HG03460 (cell line): ENCODE results near the gene YIF1A.
"Not testable (repeated sequence)": the region's sequence is repeated elsewhere in the genome, so short reads cannot be mapped to it uniquely, and the experiment has no call there.

ENCODE experiments used
- ATAC-seq: cut with Tn5 transposase; IDR thresholded peaks from one replicate; pipeline ENCODE4 v1.9.1; 2021; ENCODE audit not compliant: unreplicated experiment

Gene YIF1A

DNA sequence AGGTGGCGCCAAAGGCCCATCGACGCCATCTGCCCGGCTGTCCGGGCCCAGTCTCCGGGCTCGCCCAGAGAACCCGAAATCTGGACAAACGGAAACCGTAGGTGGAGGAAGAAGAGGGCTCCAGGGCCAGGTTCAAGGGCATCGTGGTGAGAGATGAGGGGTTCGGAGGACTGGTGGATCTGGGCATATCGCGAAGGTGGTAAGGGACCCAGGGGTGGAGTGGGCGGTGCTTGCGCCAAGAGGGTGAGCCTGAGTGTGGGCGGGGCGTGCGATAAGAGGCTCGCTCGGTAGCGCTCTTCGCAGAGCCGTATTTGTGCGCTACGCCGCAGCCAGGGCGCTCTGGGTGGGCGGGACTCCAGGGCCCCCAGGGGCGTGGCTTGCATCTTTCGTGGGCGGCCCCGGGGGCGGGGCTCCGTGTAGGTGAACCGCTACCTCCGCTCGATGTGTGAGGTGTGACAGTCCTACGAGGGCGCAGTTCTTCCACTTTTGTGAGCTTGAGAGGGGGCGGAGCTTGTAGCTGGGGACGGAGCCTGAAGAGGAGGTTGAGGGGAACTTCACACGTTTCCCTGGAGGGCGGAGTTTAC is 23.1 kb upstream of the YIF1A start:
- ATAC-seq = peak; percentile 58

DNA sequence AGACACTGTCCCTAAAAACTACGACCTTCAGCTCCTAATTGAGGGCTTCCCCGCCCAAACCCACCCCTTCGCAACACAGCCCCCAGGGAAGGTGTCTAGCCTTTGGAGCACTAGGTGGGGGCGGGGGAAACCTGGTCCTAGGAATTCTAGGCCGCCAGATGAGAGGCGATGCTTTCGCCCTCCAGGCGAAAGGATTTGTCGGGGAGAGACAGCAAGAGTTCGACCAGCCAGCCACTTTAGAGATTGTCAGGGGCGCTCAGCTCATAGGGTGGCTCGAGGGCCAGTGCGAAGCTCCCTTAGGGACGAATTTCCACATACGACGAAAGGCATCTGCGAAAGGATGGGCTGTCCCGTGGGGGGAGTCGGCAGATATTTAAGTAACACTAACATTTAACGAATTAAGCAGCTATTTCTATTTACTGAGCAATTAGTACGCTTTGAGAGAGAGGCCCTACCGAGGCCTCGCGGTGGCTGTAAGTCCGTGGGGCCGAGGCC is 22.6 kb upstream of the YIF1A start:
- no peak for ATAC-seq

DNA sequence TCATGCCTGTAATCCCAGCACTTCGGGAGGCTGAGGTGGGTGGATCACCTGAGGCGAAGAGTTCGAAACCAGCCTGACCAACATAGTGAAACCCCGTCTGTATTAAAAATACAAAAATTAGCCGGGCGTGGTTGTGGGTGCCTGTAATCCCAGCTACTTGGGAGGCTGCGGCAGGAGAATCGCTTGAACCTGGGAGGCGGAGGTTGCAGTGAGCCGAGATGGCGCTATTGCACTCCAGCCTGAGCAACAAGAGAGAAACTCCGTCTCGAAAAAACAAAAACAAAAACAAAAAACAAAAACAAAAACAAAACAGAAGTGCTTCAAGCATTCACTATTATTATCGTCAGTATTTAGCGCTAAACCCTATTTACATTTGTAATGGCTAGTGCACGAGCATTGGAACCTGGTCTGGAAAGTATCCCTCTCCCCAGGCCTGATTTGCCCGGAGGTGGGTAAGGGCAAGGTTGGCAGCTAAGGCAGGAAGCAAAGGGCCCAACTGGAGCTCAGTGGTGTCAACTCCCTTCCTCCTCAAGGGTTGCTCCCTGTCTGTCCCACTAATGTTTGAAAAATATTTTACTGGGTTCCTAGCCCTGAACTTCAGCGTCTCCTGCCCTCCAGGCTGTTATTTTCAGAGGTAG is 22.0 kb upstream of the YIF1A start:
- ATAC-seq = not testable (repeated sequence)

DNA sequence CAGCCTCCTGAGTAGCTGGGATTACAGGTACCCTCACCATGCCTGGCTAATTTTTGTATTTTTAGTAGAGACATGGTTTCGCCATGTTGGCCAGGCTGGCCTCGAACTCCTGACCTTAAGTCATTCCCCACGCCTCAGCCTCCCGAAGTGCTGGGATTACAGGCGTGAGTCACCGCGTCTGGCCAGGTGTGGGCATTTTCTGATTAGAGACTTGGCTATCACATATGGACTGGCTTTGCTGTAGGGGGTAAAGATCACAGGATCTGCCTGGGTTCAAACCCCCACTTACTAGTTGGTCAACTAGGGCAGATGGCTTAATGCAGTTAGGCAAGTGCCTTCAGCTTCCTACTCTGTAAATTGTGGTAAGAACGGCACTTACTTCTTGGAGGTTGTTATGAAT is 21.4 kb upstream of the YIF1A start:
- ATAC-seq = no peak

DNA sequence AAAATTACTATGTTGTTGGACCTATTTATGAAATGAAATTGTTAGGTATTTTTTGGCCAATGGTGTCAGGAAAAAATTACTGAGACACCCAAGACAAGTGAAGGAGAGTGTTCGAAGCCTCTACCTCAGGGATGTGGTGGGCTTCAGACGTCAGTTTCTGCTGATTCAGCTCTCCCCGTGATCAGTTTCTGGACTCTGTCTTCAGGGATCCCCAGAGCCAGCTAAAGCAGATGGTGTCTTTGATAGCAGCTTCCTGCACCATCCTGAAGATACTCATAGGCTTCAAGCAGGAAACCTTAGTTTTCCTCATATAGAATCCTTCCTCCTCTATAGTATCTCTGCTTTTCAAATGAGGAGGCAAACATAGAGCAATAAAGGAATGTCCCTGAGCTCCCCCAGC is 20.5 kb upstream of the YIF1A start:
- ATAC-seq = no peak

DNA sequence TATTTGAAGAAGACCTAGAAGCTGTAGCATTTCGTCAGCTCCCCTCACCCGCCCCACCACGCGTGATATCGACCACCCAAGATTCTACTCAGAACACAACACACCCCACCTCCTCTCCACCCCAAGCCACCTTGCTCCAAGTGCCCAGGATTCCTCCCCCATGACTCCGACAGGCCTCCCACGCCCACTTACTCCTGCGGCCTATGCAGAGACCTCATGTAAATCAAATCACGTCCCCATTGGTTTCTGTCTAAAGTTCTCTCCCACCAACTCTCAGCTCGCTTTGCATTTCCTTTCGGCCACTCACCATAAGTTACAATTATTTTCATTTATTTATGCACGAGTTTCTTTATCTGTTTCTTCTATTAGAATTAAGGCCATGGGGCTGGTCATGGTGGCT is 13.7 kb upstream of the YIF1A start:
- ATAC-seq = no peak

DNA sequence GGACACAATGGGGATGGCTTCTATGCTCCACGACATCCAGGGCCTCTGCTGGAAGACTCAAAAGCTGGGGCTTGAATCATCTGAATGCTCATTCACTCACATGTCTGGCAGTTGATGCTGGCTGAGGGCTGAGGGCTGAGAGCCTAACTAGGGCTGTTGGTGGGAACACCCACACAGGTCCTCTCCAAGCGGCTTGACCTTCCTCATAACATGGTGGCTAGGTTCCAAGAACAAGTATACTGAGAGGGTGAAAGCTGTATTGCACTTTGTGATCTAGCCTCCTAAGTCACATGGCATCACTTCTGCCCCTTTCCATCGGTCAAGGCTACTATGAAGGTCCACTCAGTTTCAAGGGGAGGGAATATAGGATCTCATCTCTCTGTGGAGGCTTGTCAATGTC is 10.2 kb upstream of the YIF1A start:
- no peak for ATAC-seq

DNA sequence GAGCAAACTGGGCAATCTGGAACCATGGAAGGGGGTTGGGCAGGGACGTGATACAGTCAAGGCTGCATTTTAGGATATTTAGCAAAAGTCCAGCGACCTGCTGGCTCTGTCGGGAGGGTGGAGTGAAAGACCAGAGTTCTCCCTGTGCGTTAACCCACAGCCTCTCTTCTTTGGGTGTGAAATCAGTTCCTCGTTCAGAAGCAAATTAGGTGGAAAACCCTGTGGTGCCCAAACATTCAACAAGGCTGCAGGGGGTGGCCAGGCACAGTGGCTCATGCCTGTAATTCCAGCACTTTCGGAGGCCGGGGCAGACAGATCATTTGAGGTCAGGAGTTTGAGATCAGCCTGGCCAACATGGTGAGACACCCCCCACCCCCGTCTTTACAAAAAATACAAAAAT is 8.7 kb upstream of the YIF1A start:
- no peak for ATAC-seq

DNA sequence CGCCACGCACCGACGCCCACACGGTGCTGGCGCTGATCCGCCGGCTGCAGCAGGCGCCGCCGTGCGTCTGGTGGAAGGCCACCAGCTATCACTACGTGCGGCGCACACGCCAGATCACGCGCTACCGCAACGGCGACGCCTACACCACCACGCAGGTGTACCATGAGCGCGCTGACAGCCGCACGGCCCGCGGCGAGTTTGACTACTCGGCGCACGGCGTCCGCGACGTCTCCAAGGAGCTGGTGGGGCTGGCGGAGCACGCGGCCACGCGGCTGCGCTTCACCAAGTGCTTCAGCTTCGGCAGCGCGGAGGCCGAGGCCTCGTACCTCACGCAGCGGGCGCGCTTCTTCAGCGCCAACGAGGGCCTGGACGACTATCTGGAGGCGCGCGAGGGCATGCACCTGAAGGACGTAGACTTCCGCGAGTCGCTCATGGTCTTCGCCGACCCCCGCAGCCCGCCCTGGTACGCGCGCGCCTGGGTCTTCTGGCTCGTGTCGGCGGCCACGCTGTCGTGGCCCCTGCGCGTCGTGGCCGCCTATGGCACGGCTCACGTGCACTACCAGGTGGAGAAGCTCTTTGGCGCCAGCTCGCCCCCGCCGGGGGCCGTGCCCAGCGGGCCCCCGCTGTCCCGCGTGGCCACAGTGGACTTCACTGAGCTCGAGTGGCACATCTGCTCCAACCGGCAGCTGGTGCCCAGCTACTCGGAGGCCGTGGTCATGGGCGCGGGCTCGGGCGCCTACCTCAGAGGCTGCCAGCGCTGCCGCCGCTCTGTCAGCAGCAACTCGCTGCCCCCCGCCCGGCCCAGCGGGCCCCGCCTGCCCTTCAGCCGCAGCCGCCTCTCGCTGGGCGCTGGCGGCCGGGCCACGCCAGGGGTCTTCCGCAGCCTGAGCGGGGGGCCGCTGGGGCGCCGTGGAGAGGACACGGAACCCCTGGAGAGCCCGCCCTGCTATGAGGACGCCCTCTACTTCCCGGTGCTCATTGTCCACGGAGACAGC is 6.0 kb upstream of the YIF1A start:
- no peak for ATAC-seq

DNA sequence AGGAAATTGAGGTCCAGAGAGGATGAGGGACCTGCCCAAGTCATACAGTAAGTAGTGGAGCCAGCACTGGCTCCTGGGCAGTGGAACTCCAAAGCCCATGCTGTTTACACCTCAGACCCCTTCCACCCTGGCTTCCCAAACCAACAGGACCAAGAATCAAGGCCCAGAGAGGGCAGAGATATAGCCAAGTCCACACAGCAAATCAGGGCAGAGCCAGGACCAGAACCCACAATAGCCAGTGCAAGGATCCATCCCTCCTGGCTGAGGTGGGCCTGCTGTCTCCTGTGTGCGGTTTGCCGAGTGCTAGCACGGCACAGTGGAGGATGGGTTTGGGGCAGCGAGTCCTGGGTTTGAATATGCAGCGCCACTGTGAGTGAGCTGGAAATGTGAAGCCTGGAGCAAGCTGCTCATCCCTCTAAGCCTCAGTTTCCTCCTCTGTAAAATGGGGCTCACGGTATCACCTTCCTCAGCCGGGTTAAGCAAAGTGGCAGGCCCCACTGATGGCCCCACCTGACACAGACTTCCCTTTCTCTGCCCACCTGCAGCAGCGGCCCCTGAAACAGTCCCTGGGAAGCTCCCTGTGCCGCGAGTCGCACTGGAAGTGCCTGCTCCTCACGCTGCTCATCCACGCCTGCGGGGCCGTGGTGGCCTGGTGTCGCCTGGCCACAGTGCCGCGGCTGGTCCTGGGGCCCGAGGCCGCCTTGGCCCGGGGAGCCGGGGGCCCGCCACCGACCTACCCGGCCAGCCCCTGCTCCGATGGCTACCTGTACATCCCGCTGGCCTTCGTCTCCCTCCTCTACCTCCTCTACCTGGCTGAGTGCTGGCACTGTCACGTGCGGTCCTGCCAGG is 5.1 kb upstream of the YIF1A start:
- ATAC-seq = no peak

DNA sequence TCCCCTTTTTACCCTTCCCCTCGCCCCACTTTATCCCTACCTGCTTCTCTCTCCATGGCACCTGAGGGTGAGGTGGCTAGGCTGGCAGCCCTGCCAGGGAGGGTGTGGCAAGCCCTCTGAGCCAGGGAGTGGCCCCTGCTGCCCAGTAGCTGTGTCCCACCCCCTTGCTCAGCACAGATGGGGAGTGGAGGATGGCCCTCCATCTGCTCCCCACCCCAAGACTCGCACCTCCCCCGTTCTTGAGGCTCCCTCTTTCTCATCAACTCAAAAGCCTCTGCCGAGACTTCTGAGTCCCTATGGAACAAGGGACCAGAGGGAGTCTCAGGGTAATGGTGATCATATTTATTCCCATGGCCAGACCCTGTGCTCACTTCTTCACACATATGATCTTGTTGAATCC is 4.4 kb upstream of the YIF1A start:
- no peak for ATAC-seq

DNA sequence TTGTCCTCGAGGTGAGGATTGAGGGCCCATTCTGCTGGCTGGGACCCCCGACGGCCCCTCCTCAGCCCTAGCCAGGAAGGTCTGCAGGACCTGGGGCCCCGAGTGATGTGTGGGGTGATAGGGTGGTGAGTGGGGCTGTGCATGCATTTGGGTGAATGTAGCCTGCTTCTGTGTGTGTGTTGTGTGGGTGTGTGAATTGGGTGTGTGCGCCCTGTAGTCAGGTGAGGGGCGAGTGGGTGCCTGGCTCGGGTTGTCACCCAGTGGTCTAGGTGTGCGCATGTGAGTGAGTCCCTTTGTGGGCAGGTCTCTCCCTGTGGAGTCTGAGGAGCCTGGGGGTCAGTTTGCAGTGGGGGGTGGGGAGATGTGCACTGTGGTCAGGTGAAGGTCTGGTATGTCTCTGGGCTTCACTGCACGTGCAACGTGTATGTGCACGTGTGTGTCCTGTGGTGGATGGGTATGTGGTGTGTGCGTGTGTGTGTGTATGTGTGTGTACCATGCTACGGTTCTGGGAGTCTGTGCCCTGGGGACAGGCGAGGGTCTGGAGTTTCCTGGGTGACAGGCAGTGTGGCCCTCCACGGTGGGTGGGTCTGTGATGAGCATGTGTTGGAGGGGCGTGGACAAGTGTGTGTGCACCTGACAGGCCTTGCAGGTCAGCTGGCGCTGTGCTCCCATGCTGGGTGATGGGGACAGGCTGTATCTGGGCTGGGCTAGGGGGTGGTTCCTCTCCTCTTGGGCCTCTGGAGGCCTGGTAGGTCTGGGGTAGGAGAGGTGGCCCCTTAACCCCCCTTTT is 3.8 kb upstream of the YIF1A start:
- ATAC-seq = no peak

DNA sequence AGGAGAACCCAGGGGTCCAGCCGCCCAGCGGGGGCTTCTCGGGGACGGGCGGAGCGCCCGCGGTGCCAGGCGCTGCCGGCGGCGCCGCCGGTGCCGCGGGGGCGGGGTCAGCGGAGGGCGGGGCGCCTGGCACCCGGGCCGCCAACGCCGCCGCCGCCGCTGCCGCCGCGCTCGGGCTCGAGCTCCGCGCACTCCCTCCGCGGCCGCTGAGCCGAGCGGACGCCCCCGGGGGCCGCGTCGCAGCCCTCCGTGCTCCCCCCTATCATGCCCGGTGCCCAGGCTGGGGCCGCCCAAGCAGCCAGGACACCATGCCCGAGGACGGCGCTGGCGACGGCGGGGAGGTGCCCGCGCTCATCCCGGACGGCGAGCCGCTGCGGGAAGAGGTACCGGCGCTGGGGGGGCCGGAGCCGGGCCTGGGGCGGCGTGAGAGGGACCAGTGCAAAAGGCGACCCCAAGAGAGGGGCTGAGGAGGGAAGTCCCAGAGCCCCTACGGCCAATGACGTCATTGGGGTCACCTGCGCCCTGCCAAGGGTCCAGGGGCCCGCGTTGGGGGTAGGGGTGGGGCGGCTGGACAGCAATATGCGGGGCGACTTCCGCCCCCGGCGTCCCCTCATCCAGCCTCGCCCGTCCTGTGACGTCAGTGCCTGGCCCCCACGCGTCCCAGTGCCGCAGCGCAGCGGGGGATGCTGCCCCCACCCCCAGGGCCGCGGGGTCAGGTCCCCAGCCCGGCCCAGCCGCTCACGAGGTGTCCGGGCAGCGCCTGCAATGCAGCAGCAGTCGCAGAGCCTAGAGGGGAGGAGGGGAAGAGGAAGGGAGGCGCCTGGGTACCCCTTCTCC is 3.0 kb upstream of the YIF1A start, which contains the start of gene TMEM151A:
Gene TMEM151A (plus strand): TSS at position 189 of the 837 bp plus-strand sequence. CDS start 120 bp downstream, at position 309.
- ATAC-seq = no peak

DNA sequence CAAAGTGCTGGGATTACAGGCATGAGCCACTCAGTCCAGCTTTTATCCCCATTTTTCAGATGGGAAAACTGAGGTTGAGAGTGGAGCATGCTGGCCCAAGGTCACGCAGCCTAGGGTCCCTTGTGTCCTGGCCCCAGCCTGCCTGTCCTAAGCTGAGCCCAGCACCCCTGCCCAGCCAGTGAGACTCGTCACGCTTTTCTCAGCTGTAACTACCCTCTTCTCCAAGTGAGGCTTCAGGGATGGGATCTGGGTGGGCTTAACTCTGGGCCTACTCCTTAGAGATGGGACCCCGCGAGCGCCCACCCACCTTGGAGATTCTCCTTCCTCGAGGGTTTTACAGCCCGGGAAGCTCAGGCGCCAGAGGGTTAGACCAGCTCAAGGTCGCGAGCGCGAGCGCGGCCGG is 2.4 kb upstream of the YIF1A start:
- no peak for ATAC-seq

DNA sequence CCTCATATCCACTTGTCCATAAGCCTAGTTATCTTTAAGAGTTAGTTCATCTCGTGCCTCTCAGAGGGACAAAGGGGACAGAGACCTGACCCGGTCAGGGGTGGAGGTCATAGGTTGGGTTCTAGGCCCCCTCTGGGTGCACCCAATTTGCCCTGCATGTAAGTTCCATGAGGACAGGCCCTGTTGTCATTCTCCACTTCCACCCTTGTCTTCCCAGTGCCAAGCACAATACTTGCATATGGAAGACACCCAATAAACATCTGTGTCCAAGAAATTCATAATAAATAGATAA is 1.3 kb upstream of the YIF1A start:
- no peak for ATAC-seq

DNA sequence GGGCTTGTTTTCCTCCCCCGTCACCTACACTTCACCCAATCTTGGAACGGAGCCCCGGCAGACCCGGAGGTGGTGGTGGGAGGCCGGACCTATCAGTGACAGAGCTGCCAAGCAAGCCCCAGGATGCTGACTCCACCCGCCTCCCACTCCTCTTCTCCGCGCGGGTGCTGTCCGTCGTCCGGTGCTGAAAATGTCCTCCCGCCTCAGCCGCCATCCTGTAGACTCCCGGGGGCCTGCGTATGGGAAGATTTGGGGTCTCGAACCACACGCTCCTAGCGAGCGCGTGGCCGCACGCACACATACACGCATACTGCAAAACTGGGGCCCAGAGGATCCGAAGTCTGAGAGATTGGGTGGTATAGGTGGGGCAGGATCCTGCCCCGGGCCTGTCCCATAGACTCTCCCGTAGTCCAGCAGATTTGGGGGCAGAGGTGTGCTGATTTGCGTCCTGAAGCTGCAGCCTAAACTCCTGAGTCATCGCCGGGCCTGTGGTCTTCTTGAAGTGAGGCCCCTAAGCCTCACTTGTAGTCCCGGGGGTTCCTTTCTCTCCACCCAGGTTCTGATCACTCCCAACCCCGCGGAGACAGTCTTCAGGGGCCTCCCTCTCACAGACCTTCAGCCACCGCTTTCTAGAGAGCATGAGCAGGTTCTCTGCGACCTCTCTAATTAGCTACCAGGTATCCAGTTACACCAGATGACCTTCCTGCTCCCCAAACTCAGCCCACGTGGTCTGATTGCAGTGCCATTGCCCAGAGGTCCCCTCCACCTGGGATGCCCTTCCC is 796 bp upstream of the YIF1A start:
- peak; percentile 38 for ATAC-seq

DNA sequence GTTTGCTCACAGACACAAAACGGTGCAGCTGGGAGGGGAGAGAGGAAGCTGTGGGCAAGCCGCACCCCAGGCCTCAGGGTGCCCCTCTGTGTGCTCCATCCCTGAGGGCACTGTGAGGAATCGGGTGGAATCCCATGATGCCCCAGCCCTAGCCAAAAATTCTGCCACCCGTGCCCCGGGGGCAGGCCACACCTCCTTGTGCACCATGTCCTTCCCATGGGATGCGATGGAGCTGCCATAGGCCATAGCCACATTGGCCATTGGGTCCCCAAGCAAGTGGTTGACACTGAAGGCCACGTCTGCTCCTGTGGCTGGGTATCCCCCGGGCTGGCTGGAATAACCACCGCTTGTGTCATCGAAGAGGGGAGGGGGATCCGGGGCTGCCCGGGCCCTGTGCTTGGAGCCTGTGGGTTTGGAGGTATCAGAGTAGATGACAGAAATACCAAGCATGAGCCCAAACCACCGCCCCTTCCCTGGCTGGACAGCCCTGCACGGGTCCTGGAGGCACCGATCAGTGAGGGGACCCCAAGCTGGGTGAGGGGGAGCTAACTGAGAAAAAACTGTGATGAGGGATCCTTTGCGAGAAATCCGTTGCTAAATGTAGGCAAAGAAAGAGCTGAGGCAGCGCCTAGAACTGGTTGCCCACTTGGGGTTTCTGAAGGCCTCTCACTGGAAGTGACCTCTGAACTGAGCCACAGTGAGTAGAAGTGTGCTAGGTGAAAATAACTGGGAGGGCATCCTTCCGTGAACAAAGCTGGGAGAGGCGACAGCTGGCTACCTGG is 863 bp downstream of the YIF1A start:
- no peak for ATAC-seq
